ENCODE results near the gene ACOT9.
A peak's percentile ranks its signal among the peaks of the same experiment; 100 is the strongest.

Gene ACOT9

DNA sequence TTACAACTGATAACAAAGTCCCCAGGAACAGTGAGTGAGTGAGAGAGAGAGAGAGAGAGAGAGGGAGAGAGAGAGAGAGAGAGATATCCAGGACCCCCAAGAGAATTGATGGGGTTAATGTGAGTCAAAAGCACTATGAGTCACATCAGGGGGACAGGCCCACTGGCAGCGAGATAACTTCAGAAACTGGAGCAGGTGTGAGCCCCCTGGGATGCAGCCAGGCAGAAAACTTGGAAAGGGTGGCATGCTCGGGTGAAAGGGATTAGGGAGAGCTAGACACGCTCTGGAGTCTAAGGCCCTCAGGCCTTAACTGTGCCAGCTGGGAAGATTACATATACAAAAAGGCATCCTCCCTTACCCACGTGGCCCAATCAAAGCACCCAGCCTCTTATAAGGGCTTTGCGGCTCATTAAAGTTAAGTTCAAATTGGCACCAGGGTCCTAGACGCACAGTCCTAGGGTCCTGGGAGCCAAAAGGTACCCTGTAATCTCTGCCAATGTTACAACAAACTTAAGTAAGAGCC, 841 bp downstream of the ACOT9 start:
- DNase-seq (ENCODE audit: low read depth, low spot score), result peak; percentile 60
- CTCF ChIA-PET, result interaction anchor here (1.7 to 4.7 kb wide), 2 partner anchors 15 to 159 kb away, joined by 4 to 30 read pairs; no protein-coding TSS in a partner anchor
- H3K4me3 ChIP-seq (ENCODE audit: low read depth, low read length), result peak overlapping the region; percentile 76
- TF ChIP-seq, protein P1, sequence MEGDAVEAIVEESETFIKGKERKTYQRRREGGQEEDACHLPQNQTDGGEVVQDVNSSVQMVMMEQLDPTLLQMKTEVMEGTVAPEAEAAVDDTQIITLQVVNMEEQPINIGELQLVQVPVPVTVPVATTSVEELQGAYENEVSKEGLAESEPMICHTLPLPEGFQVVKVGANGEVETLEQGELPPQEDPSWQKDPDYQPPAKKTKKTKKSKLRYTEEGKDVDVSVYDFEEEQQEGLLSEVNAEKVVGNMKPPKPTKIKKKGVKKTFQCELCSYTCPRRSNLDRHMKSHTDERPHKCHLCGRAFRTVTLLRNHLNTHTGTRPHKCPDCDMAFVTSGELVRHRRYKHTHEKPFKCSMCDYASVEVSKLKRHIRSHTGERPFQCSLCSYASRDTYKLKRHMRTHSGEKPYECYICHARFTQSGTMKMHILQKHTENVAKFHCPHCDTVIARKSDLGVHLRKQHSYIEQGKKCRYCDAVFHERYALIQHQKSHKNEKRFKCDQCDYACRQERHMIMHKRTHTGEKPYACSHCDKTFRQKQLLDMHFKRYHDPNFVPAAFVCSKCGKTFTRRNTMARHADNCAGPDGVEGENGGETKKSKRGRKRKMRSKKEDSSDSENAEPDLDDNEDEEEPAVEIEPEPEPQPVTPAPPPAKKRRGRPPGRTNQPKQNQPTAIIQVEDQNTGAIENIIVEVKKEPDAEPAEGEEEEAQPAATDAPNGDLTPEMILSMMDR (IDR thresholded peaks at IDR 0.05; ENCODE audit: insufficient read depth, low read length, missing control alignments), result no peak
- POLR2A ChIA-PET, result interaction anchor here (0.6 to 2.9 kb wide), 6 partner anchors 11 to 312 kb away, joined by 3 to 20 read pairs (median 6); partner anchors contain the start of gene SAT1

DNA sequence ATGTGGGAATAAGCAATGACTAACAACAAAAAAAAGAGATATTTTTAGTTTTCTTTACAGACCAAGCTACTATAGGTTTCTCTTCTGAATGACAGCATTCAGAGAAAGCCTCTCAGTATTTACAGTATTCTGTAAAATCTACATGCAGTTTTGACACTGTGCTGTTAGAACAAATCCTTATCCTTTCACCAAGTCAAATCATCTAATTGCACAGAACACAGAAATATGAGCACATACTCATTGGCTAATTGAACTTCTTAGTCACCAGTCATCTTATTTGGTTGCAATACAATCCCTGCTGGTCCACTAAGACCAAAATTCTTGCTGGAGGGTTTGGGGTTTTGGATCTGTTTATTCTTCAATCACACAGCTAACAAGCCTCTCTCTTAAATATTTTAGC, 5.7 kb downstream of the ACOT9 start:
- CTCF ChIA-PET, result interaction anchor here (2.5 kb wide), 1 partner anchor 164 kb away, joined by 21 read pairs; no protein-coding TSS in a partner anchor
- H3K4me3 ChIP-seq (ENCODE audit: low read depth, low read length), result no peak overlapping the region

DNA sequence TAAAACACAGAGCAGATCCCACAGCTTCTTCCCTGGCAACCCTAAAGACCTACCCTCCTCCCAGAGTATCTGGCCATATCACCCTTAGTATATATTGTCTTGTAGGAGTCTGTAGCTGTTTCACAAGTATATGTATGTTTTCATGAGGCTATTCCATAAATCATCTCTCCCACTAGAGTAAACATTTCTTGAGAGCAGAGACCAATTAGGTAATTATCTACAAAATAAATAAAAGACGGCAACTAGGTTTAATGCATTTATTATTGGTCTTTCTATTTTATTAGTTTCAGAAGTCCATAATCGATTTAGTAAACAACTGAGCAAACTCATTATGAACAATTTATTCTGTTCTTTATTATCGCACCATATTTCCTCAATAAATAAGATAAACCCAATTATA, 7.0 kb downstream of the ACOT9 start:
- POLR2A ChIA-PET, result no interaction called here
- CTCF ChIA-PET, result interaction anchor here (0.7 to 1.7 kb wide), 2 partner anchors 27 to 166 kb away, joined by 3 to 11 read pairs; no protein-coding TSS in a partner anchor
- no peak for DNase-seq (ENCODE audit: low read depth, low spot score)
- H3K4me3 ChIP-seq (ENCODE audit: low read depth, low read length), result no peak overlapping the region
- TF ChIP-seq, protein P1 (IDR thresholded peaks at IDR 0.05; ENCODE audit: insufficient read depth, low read length, missing control alignments), result no peak

More for the DNA sequence above, 5.7 kb downstream of the ACOT9 start:
- no peak for DNase-seq (ENCODE audit: low read depth, low spot score)
- TF ChIP-seq, protein P1 (IDR thresholded peaks at IDR 0.05; ENCODE audit: insufficient read depth, low read length, missing control alignments), result no peak
- POLR2A ChIA-PET, result no interaction called here

DNA sequence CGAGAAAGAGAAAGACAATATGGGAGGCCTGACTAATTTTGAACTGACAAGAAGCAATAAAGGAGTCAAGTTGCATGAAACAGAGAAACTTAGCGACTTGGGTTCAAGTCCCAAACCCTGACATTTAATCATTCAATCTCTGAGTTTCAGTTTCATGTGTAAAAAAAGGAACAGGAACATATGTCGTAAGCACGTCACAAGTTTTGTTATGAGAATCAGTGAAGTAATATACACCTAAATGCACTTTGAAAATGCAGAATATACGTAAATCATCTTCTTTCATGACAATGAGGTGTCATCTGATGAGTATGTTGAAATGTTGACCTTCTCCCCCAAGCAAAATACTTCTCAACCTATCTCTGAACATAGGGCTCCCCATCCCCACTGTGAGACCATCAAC, 10.4 kb downstream of the ACOT9 start:
- DNase-seq (ENCODE audit: low read depth, low spot score), result no peak
- POLR2A ChIA-PET, result no interaction called here
- TF ChIP-seq, protein P1 (IDR thresholded peaks at IDR 0.05; ENCODE audit: insufficient read depth, low read length, missing control alignments), result no peak
- H3K4me3 ChIP-seq (ENCODE audit: low read depth, low read length), result no peak overlapping the region
- CTCF ChIA-PET, result no interaction called here

DNA sequence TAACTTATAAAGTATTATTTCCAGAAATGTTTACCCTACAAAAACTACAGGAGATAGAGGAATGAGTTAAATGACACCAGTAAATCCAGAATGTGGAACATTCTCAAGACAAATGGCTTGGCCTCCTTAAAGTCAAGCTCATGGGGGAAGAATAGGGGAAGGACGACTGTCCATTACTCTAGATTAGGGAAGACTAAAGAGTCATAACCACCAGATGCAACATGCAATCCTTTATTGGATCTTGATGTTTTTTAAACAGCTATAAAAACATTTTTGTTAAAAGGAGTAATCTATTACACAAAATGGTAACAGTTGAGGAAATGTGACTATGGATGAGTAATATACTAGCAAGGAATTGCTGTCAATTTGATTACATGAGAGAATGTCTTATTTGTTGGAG, 11.1 kb downstream of the ACOT9 start:
- ChIA-PET CTCF (no interaction called here), POLR2A (no interaction called here)
- TF ChIP-seq, protein P1 (IDR thresholded peaks at IDR 0.05; ENCODE audit: insufficient read depth, low read length, missing control alignments), result no peak
- H3K4me3 ChIP-seq (ENCODE audit: low read depth, low read length), result no peak overlapping the region
- no peak for DNase-seq (ENCODE audit: low read depth, low spot score)

DNA sequence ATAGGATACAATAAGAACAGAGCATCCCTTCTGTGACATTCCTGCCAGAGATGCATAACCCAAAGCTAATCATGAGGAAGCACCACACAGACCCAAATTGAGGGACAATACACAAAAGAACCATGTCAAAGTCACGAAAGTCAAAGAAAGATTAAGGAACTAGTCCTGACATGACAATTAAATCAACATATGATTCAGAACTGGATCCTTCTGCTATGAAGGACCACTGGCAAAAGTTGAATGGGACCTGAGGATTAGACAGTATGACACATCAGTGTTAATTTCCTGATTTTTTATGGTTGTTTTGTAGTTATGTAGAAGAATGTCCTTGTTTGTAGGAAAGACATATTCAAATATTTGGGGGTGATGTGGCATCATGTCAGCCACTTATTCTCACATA, 13.9 kb downstream of the ACOT9 start:
- DNase-seq (ENCODE audit: low read depth, low spot score), result no peak
- TF ChIP-seq, protein P1 (IDR thresholded peaks at IDR 0.05; ENCODE audit: insufficient read depth, low read length, missing control alignments), result no peak
- H3K4me3 ChIP-seq (ENCODE audit: low read depth, low read length), result no peak overlapping the region
- ChIA-PET POLR2A (no interaction called here), CTCF (interaction anchor here (5.8 kb wide), 1 partner anchor 173 kb away, joined by 25 read pairs; no protein-coding TSS in a partner anchor)
